ENCODE results near the gene RPP30.
"Not testable (repeated sequence)": the region's sequence is repeated elsewhere in the genome, so short reads cannot be mapped to it uniquely, and the experiment has no call there.

RPP30 gene

GRCh38 chr10:90893190-90893589 lies 21.4 kb downstream of the RPP30 start:
- ChIA-PET CTCF (interaction anchor here (1.9 kb wide), 1 partner anchor 13 kb away, joined by 6 read pairs; no protein-coding TSS in a partner anchor), POLR2A (ENCODE audit: low non-redundant PET) (no interaction called here)
- no peak overlapping the region for H3K27ac ChIP-seq
- no peak for DNase-seq (ENCODE audit: low spot score)
- TF ChIP-seq, protein P1, sequence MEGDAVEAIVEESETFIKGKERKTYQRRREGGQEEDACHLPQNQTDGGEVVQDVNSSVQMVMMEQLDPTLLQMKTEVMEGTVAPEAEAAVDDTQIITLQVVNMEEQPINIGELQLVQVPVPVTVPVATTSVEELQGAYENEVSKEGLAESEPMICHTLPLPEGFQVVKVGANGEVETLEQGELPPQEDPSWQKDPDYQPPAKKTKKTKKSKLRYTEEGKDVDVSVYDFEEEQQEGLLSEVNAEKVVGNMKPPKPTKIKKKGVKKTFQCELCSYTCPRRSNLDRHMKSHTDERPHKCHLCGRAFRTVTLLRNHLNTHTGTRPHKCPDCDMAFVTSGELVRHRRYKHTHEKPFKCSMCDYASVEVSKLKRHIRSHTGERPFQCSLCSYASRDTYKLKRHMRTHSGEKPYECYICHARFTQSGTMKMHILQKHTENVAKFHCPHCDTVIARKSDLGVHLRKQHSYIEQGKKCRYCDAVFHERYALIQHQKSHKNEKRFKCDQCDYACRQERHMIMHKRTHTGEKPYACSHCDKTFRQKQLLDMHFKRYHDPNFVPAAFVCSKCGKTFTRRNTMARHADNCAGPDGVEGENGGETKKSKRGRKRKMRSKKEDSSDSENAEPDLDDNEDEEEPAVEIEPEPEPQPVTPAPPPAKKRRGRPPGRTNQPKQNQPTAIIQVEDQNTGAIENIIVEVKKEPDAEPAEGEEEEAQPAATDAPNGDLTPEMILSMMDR (conservative IDR thresholded peaks at IDR 0.05; ENCODE audit: low read depth), result no peak

DNA sequence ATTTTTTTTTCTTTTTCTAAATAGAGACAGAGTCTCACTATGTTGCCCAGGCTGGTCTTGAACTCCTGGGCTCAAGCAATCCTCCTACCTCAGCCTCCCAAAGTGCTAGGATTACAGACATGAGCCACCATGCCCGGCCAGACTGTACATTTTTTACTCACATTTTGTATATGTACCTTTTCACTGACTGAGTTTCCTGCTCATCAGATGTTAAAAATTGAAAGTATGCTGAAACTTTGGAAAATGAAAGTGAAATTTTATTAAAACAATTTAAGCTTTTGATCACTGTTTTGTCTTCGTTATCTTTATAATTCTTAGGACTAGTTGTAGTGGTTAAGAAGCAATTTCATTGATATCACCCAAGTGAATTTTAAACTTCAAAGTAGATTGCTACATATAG lies 25.1 kb downstream of the RPP30 start:
- CTCF ChIA-PET, result interaction anchor here (0.8 to 1.1 kb wide), 2 partner anchors 17 to 110 kb away, joined by 4 to 6 read pairs; no protein-coding TSS in a partner anchor
- POLR2A ChIA-PET (ENCODE audit: low non-redundant PET); H3K27ac ChIP-seq; DNase-seq (ENCODE audit: low spot score): not testable (repeated sequence)

- no peak overlapping the region for H3K27ac ChIP-seq
- POLR2A ChIA-PET (ENCODE audit: low non-redundant PET), result no interaction called here
- CTCF ChIA-PET, result no interaction called here
- TF ChIP-seq, protein P1 (conservative IDR thresholded peaks at IDR 0.05; ENCODE audit: low read depth), result no peak
- no peak for DNase-seq (ENCODE audit: low spot score)
These were observed 34.2 kb downstream of the RPP30 start for GRCh38 chr10:90905925-90906324.

DNA sequence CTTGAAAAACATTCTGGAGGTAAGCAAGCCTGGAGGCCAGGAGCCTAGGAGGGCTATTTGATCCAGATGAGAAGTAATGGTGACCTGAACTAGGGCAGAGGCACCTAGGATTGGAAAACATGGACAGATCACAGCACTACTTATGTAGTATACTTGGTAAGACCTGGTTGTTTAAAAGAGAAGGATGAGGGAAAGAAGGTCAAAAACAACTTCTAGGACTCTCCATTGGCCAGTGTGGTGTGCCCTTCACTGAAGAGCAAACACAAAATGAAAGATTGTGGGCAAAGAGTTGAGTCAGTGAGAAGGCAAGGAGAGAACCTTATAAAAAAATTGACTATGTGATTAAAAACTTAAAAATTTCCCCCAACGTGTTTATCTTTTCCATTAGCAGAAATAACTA lies 34.8 kb downstream of the RPP30 start:
- ChIA-PET POLR2A (ENCODE audit: low non-redundant PET) (no interaction called here), CTCF (no interaction called here)
- no peak overlapping the region for H3K27ac ChIP-seq
- TF ChIP-seq, protein P1 (conservative IDR thresholded peaks at IDR 0.05; ENCODE audit: low read depth), result no peak
- no peak for DNase-seq (ENCODE audit: low spot score)

DNA sequence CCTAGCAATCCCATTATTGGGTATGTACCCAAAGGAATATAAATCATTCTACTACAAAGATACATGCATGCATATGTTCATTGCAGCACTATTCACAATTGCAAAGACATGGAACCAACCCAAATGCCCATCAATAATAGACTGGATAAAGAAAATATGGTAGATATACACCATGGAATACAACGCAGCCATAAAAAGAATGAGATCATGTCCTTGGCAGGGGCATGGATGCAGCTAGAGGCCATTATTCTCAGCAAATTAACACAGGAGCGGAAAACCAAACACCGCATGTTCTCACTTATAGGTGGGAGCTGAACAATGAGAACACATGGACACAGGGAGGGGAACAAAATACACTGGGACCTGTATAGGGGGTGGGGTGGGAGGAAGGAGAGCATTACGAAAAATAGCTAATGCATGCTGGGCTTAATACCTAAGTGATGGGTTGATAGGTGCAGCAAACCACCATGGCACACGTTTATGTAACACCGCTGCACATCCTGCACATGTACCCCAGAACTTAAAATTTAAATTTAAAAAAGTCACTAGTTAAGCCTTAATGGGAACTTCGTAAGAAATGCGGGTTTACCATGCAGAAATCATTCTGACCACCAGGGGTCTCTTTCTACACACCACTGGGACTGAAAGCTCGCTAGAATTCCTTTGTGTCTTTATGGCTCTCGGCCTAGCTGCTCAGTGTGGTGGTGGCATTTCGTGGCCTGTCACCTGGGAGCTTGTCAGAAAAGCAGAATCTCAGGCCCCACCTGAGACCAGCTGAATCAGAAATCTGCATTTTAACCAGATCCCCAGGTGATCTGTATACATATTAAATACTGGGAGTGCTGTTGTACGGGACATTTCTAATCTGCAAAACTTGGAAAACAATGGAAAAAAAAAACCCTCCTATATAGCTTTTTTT lies 39.6 kb downstream of the RPP30 start:
- peak; percentile 72 for DNase-seq (ENCODE audit: low spot score)
- ChIA-PET POLR2A (ENCODE audit: low non-redundant PET) (no interaction called here), CTCF (interaction anchor here (0.5 to 2.7 kb wide), 27 partner anchors 10 to 974 kb away, joined by 3 to 22 read pairs (median 3); no protein-coding TSS in a partner anchor)
- TF ChIP-seq, protein P1 (conservative IDR thresholded peaks at IDR 0.05; ENCODE audit: low read depth), result peak; percentile 82
- H3K27ac ChIP-seq, result no peak overlapping the region

DNA sequence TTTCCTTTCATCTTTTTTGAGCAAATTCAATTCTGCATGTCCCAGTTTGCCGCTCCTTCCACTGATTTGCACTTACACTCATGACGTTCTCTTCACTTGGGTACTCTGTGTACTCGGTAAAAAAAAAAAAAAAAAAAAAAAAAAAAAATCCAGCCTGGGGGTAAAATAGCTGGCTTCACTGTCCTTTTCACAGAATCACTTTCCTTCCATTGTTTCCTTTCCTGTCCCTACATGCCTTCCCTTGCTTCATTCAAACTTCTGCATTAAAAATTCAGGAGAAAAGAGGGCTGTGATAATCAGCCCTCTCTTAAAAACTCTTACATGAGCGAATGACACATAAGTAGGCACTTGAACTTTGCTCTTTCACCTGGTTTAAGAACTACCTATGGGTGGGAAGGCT lies 40.4 kb downstream of the RPP30 start:
- no peak overlapping the region for H3K27ac ChIP-seq
- peak; percentile 50 for DNase-seq (ENCODE audit: low spot score)
- ChIA-PET CTCF (interaction anchor here (0.5 to 2.7 kb wide), 27 partner anchors 9 to 975 kb away, joined by 3 to 22 read pairs (median 4); partner anchors contain the start of gene ANKRD1), POLR2A (ENCODE audit: low non-redundant PET) (no interaction called here)
- TF ChIP-seq, protein P1 (conservative IDR thresholded peaks at IDR 0.05; ENCODE audit: low read depth), result no peak
